GM23338 (cell line): ENCODE results near the gene MINDY4. TPM values are rescaled to one million over a fixed set of nuclear protein-coding genes. Genes with fewer than 3 reads are reported as not detected.

Source experiments
- ATAC-seq: fragments of 200-7000 bp; cut with Tn5 transposase; 3 replicates; pipeline ENCODE4 v1.9.1; 2020
- DNase-seq: peaks from one replicate; pipeline ENCODE4 v3.0.0-alpha.2; 2015; ENCODE audit warnings: low spot score
- H2AFZ ChIP-seq: fragments of 200-600 bp; sonication (generic); 2 replicates; pipeline ENCODE4 v1.8.0; 2016; ENCODE audit warnings: antibody characterized with exemption, mild to moderate bottlenecking, moderate library complexity
- H3F3A ChIP-seq: fragments of 200-600 bp; sonication (generic); replicated peaks from 2 replicates; pipeline ENCODE4 v1.8.0; 2017; ENCODE audit warnings: antibody characterized with exemption, mixed run types, low read depth
- H3K27ac ChIP-seq: fragments of 200-600 bp; sonication (generic); 2 replicates; pipeline ENCODE4 v1.6.1; 2016; ENCODE audit warnings: low read depth
- H3K27me3 ChIP-seq: fragments of 200-600 bp; sonication (generic); 2 replicates; pipeline ENCODE4 v1.8.0; 2016; ENCODE audit warnings: mild to moderate bottlenecking, mixed run types, moderate library complexity; ENCODE audit not compliant: insufficient read depth
- H3K36me3 ChIP-seq: fragments of 200-600 bp; sonication (generic); 2 replicates; pipeline ENCODE4 v1.8.0; 2016; ENCODE audit warnings: mild to moderate bottlenecking; ENCODE audit not compliant: insufficient read depth
- H3K4me1 ChIP-seq: fragments of 200-600 bp; sonication (generic); 2 replicates; pipeline ENCODE4 v1.8.0; 2016; ENCODE audit warnings: mild to moderate bottlenecking, moderate library complexity; ENCODE audit not compliant: insufficient read depth
- H3K4me2 ChIP-seq: fragments of 200-600 bp; sonication (generic); 2 replicates; pipeline ENCODE4 v1.7.1; 2017; ENCODE audit warnings: mixed run types
- H3K4me3 ChIP-seq: fragments of 200-600 bp; sonication (generic); 2 replicates; pipeline ENCODE4 v1.6.1; 2016; ENCODE audit warnings: mixed run types
- H3K79me2 ChIP-seq: fragments of 200-600 bp; sonication (generic); replicated peaks from 2 replicates; pipeline ENCODE4 v1.8.0; 2017; ENCODE audit warnings: mild to moderate bottlenecking; ENCODE audit not compliant: insufficient read depth
- H3K9me2 ChIP-seq: fragments of 200-600 bp; sonication (generic); 2 replicates; pipeline ENCODE4 v1.8.0; 2017; ENCODE audit not compliant: insufficient read depth
- H4K20me1 ChIP-seq: fragments of 200-600 bp; sonication (generic); replicated peaks from 2 replicates; pipeline ENCODE4 v1.8.0; 2017; ENCODE audit warnings: mild to moderate bottlenecking; ENCODE audit not compliant: insufficient read depth
- H3K27ac Mint-ChIP-seq: 2 replicates; pipeline ENCODE4 v1.8.0; 2020; ENCODE audit warnings: inconsistent platforms, mild to moderate bottlenecking, moderate library complexity, mixed read lengths
- H3K27me3 Mint-ChIP-seq: 3 replicates; pipeline ENCODE4 v1.8.0; 2022; ENCODE audit warnings: low read depth, mild to moderate bottlenecking, moderate library complexity, mixed read lengths, inconsistent platforms; ENCODE audit not compliant: insufficient read depth, poor library complexity
- H3K36me3 Mint-ChIP-seq: 3 replicates; pipeline ENCODE4 v1.8.0; 2021; ENCODE audit warnings: low read depth, mild to moderate bottlenecking, inconsistent platforms, moderate library complexity, mixed read lengths
- H3K4me1 Mint-ChIP-seq: 3 replicates; pipeline ENCODE4 v1.8.0; 2020; ENCODE audit warnings: mild to moderate bottlenecking, inconsistent platforms, mixed read lengths
- H3K4me3 Mint-ChIP-seq: 3 replicates; pipeline ENCODE4 v1.8.0; 2021; ENCODE audit warnings: moderate library complexity, mild to moderate bottlenecking, inconsistent platforms, mixed read lengths
- H3K9me3 Mint-ChIP-seq: 3 replicates; pipeline ENCODE4 v1.8.0; 2020; ENCODE audit warnings: moderate library complexity, mild to moderate bottlenecking, inconsistent platforms, mixed read lengths
- CREB1 ChIP-seq: fragments of 250-450 bp; sonication (Bioruptor Pico); IDR thresholded peaks from 2 replicates; pipeline ENCODE4 v1.5.0; 2020; ENCODE audit warnings: low read depth, mild to moderate bottlenecking, moderate library complexity
- EZH2 ChIP-seq: fragments of 200-600 bp; sonication (generic); IDR thresholded peaks from one replicate; pipeline ENCODE4 v1.8.0; 2017; ENCODE audit warnings: antibody characterized with exemption, mild to moderate bottlenecking, low read depth; ENCODE audit not compliant: unreplicated experiment
- EZH2phosphoT487 ChIP-seq: fragments of 200-600 bp; sonication (generic); IDR thresholded peaks from one replicate; pipeline ENCODE4 v1.8.1; 2018; ENCODE audit warnings: antibody characterized with exemption; ENCODE audit not compliant: unreplicated experiment
- JUNB ChIP-seq: IDR thresholded peaks from one replicate; pipeline ENCODE4 v1.6.1; 2016; ENCODE audit warnings: antibody characterized with exemption; ENCODE audit not compliant: unreplicated experiment
- NANOG ChIP-seq: IDR thresholded peaks from 2 replicates; pipeline ENCODE4 v1.6.1; 2016; ENCODE audit warnings: antibody characterized with exemption, borderline replicate concordance
- POLR2AphosphoS5 ChIP-seq: IDR thresholded peaks from 2 replicates; pipeline ENCODE4 v1.6.1; 2016; ENCODE audit warnings: antibody characterized with exemption, low read depth
- STAT1 ChIP-seq: IDR thresholded peaks from one replicate; pipeline ENCODE4 v1.6.1; 2016; ENCODE audit warnings: antibody characterized with exemption; ENCODE audit not compliant: unreplicated experiment
- ZNF114 ChIP-seq: fragments of 250-450 bp; sonication (Bioruptor Pico); IDR thresholded peaks from 2 replicates; pipeline ENCODE4 v1.5.0; 2020; ENCODE audit warnings: mild to moderate bottlenecking, moderate library complexity
- ZNF331 ChIP-seq: fragments of 250-450 bp; sonication (Bioruptor Pico); IDR thresholded peaks from 2 replicates; pipeline ENCODE4 v1.5.0; 2020; ENCODE audit warnings: low read depth, mild to moderate bottlenecking, moderate library complexity
- polyA plus RNA-seq: library from polyadenylated mRNA; unstranded; fragments of >200 nt; fragmentation: Nextera tagmentation; extraction: Ambion mirVana; gene quantifications from 2 replicates; pipeline ENCODE4 v1.2.1, GENCODE V29; 2016
- total RNA-seq: library from RNA; depleted of rRNA; stranded (reverse); fragments of >200 nt; shearing (Covaris generic); gene quantifications from 2 replicates; pipeline ENCODE4 v1.2.3, GENCODE V29; 2014
- TF ChIP-seq, protein P1 (sequence below): IDR thresholded peaks from 2 replicates; pipeline ENCODE4 v1.6.1; 2016; ENCODE audit warnings: antibody characterized with exemption
- TF ChIP-seq, protein P2 (sequence below): IDR thresholded peaks from one replicate; pipeline ENCODE4 v1.6.1; 2018; ENCODE audit warnings: antibody characterized with exemption; ENCODE audit not compliant: unreplicated experiment
- TF ChIP-seq, protein P3 (sequence below), 2 experiments: fragments of 200-600 bp in 1 of 2; sonication (generic) in 1 of 2; conservative IDR thresholded peaks; 2 replicates each; pipeline versions ENCODE4 v1.5.1 to v1.6.1; 2016 to 2017; ENCODE audit warnings: antibody characterized with exemption in 2 of 2, low read depth in 2 of 2, mild to moderate bottlenecking in 2 of 2, moderate library complexity in 1 of 2
- TF ChIP-seq, protein P4 (sequence below): fragments of 250-450 bp; sonication (Bioruptor Pico); IDR thresholded peaks from 2 replicates; pipeline ENCODE4 v1.5.0; 2020; ENCODE audit warnings: mild to moderate bottlenecking, moderate library complexity

Gene MINDY4
- total and polyA plus RNA-seq, 2 experiments from 2014 or later, result 1.7 to 4.4 TPM

DNA sequence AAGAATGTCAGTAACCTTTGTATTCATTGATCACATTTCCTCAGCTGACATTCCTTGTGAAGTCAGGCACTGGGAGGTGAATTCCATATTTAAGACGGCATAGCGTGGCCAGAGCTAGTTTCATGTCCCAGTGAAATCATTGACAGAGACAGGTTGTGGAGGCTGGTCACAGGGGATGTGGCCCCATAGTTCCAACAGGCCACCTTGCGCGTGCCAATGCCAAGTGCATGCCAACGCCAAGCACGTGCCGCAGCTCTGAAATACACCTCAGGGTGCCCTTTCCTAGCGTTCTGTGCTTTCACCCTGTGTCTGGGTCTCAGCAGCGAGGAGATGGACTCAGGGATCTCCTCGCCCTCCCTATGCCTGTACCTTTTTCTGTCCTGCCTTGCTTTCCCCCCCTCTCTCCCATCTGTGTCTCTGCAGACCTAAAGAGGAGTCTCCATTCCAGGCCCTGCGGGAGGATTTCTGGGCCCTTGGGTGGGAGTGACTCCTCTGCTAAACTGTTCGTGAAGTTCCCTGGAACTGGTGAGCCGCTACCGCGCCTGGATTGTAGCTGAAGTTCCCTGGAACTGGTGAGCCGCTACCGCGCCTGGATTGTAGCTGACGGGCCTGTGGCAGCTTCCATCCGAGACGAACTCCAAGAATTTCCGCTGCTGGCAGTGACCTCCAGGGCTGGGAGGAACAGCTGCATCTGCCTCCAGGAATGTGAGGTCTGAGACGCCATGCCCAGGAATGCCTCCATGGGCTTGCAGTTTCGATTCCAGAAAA is 160.1 kb downstream of the MINDY4 start:
- no peak overlapping the region for H2AFZ ChIP-seq
- no peaks in the 10 kb centered on the region for H3K27me3 ChIP-seq
- DNase-seq (peak; percentile 42), ATAC-seq (peak; percentile 13; the same call in 2 of the 3 replicates)
- no peak overlapping the region for H3K4me3 Mint-ChIP-seq
- H3F3A ChIP-seq, result no peaks in the 10 kb centered on the region
- H3K27ac ChIP-seq, result no peak overlapping the region
- no peaks in the 10 kb centered on the region for H3K36me3 ChIP-seq
- H3K4me1 ChIP-seq, result 0 out of 2 replicates have a peak, but pooled peaks cover 6% of the 10 kb centered on the region
- no peaks in the 10 kb centered on the region for H3K79me2 ChIP-seq
- H3K9me2 ChIP-seq, result peaks cover 6% of the 10 kb centered on the region; the same call in 1 of the 2 replicates
- peaks cover 7% of the 10 kb centered on the region; the same call in 2 of the 3 replicates for H3K4me1 Mint-ChIP-seq
- no peak overlapping the region for H3K27ac Mint-ChIP-seq
- TF ChIP-seq, protein P1, sequence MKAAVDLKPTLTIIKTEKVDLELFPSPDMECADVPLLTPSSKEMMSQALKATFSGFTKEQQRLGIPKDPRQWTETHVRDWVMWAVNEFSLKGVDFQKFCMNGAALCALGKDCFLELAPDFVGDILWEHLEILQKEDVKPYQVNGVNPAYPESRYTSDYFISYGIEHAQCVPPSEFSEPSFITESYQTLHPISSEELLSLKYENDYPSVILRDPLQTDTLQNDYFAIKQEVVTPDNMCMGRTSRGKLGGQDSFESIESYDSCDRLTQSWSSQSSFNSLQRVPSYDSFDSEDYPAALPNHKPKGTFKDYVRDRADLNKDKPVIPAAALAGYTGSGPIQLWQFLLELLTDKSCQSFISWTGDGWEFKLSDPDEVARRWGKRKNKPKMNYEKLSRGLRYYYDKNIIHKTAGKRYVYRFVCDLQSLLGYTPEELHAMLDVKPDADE, result no peak
- TF ChIP-seq, protein P2, sequence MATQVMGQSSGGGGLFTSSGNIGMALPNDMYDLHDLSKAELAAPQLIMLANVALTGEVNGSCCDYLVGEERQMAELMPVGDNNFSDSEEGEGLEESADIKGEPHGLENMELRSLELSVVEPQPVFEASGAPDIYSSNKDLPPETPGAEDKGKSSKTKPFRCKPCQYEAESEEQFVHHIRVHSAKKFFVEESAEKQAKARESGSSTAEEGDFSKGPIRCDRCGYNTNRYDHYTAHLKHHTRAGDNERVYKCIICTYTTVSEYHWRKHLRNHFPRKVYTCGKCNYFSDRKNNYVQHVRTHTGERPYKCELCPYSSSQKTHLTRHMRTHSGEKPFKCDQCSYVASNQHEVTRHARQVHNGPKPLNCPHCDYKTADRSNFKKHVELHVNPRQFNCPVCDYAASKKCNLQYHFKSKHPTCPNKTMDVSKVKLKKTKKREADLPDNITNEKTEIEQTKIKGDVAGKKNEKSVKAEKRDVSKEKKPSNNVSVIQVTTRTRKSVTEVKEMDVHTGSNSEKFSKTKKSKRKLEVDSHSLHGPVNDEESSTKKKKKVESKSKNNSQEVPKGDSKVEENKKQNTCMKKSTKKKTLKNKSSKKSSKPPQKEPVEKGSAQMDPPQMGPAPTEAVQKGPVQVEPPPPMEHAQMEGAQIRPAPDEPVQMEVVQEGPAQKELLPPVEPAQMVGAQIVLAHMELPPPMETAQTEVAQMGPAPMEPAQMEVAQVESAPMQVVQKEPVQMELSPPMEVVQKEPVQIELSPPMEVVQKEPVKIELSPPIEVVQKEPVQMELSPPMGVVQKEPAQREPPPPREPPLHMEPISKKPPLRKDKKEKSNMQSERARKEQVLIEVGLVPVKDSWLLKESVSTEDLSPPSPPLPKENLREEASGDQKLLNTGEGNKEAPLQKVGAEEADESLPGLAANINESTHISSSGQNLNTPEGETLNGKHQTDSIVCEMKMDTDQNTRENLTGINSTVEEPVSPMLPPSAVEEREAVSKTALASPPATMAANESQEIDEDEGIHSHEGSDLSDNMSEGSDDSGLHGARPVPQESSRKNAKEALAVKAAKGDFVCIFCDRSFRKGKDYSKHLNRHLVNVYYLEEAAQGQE, result no peak
- TF ChIP-seq CREB1 (CRISPR knock-in tag), result no peak
- TF ChIP-seq, protein P3, sequence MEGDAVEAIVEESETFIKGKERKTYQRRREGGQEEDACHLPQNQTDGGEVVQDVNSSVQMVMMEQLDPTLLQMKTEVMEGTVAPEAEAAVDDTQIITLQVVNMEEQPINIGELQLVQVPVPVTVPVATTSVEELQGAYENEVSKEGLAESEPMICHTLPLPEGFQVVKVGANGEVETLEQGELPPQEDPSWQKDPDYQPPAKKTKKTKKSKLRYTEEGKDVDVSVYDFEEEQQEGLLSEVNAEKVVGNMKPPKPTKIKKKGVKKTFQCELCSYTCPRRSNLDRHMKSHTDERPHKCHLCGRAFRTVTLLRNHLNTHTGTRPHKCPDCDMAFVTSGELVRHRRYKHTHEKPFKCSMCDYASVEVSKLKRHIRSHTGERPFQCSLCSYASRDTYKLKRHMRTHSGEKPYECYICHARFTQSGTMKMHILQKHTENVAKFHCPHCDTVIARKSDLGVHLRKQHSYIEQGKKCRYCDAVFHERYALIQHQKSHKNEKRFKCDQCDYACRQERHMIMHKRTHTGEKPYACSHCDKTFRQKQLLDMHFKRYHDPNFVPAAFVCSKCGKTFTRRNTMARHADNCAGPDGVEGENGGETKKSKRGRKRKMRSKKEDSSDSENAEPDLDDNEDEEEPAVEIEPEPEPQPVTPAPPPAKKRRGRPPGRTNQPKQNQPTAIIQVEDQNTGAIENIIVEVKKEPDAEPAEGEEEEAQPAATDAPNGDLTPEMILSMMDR (conservative IDR thresholded peaks at IDR 0.05; ENCODE audit: low read depth in 2 of 2), result no peak
- no peak for TF ChIP-seq POLR2AphosphoS5
- TF ChIP-seq ZNF331, result no peak
- TF ChIP-seq ZNF114, result no peak
- no peak for TF ChIP-seq JUNB
- TF ChIP-seq EZH2phosphoT487, result no peak
- TF ChIP-seq, protein P4, sequence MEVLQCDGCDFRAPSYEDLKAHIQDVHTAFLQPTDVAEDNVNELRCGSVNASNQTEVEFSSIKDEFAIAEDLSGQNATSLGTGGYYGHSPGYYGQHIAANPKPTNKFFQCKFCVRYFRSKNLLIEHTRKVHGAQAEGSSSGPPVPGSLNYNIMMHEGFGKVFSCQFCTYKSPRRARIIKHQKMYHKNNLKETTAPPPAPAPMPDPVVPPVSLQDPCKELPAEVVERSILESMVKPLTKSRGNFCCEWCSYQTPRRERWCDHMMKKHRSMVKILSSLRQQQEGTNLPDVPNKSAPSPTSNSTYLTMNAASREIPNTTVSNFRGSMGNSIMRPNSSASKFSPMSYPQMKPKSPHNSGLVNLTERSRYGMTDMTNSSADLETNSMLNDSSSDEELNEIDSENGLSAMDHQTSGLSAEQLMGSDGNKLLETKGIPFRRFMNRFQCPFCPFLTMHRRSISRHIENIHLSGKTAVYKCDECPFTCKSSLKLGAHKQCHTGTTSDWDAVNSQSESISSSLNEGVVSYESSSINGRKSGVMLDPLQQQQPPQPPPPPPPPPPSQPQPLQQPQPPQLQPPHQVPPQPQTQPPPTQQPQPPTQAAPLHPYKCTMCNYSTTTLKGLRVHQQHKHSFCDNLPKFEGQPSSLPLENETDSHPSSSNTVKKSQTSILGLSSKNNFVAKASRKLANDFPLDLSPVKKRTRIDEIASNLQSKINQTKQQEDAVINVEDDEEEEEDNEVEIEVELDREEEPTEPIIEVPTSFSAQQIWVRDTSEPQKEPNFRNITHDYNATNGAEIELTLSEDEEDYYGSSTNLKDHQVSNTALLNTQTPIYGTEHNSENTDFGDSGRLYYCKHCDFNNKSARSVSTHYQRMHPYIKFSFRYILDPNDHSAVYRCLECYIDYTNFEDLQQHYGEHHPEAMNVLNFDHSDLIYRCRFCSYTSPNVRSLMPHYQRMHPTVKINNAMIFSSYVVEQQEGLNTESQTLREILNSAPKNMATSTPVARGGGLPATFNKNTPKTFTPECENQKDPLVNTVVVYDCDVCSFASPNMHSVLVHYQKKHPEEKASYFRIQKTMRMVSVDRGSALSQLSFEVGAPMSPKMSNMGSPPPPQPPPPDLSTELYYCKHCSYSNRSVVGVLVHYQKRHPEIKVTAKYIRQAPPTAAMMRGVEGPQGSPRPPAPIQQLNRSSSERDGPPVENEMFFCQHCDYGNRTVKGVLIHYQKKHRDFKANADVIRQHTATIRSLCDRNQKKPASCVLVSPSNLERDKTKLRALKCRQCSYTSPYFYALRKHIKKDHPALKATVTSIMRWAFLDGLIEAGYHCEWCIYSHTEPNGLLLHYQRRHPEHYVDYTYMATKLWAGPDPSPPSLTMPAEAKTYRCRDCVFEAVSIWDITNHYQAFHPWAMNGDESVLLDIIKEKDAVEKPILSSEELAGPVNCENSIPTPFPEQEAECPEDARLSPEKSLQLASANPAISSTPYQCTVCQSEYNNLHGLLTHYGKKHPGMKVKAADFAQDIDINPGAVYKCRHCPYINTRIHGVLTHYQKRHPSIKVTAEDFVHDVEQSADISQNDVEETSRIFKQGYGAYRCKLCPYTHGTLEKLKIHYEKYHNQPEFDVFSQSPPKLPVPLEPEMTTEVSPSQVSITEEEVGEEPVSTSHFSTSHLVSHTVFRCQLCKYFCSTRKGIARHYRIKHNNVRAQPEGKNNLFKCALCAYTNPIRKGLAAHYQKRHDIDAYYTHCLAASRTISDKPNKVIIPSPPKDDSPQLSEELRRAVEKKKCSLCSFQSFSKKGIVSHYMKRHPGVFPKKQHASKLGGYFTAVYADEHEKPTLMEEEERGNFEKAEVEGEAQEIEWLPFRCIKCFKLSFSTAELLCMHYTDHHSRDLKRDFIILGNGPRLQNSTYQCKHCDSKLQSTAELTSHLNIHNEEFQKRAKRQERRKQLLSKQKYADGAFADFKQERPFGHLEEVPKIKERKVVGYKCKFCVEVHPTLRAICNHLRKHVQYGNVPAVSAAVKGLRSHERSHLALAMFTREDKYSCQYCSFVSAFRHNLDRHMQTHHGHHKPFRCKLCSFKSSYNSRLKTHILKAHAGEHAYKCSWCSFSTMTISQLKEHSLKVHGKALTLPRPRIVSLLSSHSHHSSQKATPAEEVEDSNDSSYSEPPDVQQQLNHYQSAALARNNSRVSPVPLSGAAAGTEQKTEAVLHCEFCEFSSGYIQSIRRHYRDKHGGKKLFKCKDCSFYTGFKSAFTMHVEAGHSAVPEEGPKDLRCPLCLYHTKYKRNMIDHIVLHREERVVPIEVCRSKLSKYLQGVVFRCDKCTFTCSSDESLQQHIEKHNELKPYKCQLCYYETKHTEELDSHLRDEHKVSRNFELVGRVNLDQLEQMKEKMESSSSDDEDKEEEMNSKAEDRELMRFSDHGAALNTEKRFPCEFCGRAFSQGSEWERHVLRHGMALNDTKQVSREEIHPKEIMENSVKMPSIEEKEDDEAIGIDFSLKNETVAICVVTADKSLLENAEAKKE, result no peak
- TF ChIP-seq NANOG, result no peak
- no peak for TF ChIP-seq EZH2
- no peak for TF ChIP-seq STAT1
- H3K27me3 Mint-ChIP-seq, result peaks cover 10% of the 10 kb centered on the region
- H4K20me1 ChIP-seq, result no peaks in the 10 kb centered on the region
- no peak overlapping the region for H3K4me3 ChIP-seq
- no peaks in the 10 kb centered on the region for H3K9me3 Mint-ChIP-seq
- no peaks in the 10 kb centered on the region for H3K36me3 Mint-ChIP-seq
- H3K4me2 ChIP-seq, result no peak overlapping the region
